Left lung (tissue), 10 donors: ENCODE results near the gene DNMT3A. TPM values are rescaled to one million over a fixed set of nuclear protein-coding genes. Genes with fewer than 3 reads are reported as not detected.

Source experiments
- ATAC-seq: fragments of 200-7000 bp; cut with Tn5 transposase; one replicate; pipeline ENCODE4 v1.9.1; 2020; ENCODE audit warnings: moderate library complexity
- DNase-seq, 4 donors: peaks; one replicate each; pipeline ENCODE4 v3.0.0-alpha.2; 2013 to 2020
- H3K27ac ChIP-seq, 2 donors: fragments of 200-600 bp; sonication (generic) in 1 of 2; one replicate each; pipeline versions ENCODE4 v1.5.0 to v1.8.0; 2020 to 2021
- H3K27me3 ChIP-seq, 2 donors: fragments of 200-600 bp; sonication (generic) in 1 of 2; one replicate each; pipeline versions ENCODE4 v1.5.0 to v1.8.0; 2020 to 2021
- H3K36me3 ChIP-seq, 2 donors: fragments of 200-600 bp; sonication (generic) in 1 of 2; one replicate each; pipeline versions ENCODE4 v1.5.0 to v1.8.0; 2020 to 2021
- H3K4me1 ChIP-seq, 2 donors: fragments of 200-600 bp; one replicate each; pipeline ENCODE4 v1.8.0; 2021
- H3K4me3 ChIP-seq, 2 donors: fragments of 200-600 bp; sonication (generic) in 1 of 2; one replicate each; pipeline versions ENCODE4 v1.5.0 to v1.8.0; 2020 to 2021; ENCODE audit warnings: mild to moderate bottlenecking in 1 of 2
- H3K9me3 ChIP-seq, 2 donors: fragments of 200-600 bp; sonication (generic) in 1 of 2; one replicate each; pipeline versions ENCODE4 v1.5.0 to v1.8.0; 2020 to 2021
- intact Hi-C, 2 donors: fragments of 100-400 bp; cut with DNase I; formaldehyde crosslinking; loops; one replicate each; pipeline versions ENCODE4 v1.11.2 to v1.14.2; 2022
- polyA plus RNA-seq, 6 donors: library from polyadenylated mRNA; unstranded; fragments of 120-200 nt; gene quantifications; one replicate each; pipeline ENCODE4 v1.2.1, GENCODE V29; 2013; ENCODE audit not compliant: insufficient read length in 6 of 6
- total RNA-seq, 2 donors: library from RNA; stranded (reverse); fragmentation: NEBNext Ultra II Directional; extraction: Animal tissue kit (Norgen Biotek cat#: 25700); gene quantifications; one replicate each; pipeline ENCODE4 v1.2.1, GENCODE V29; 2021
- TF ChIP-seq, protein P1 (sequence below), 2 donors: fragments of 200-600 bp; sonication (generic) in 1 of 2; IDR thresholded peaks; one replicate each; pipeline versions ENCODE4 v1.5.0 to v1.8.0; 2021; ENCODE audit warnings: antibody characterized with exemption in 2 of 2
- donor health status: DM: no; HTN: yes; CAD: no.
- donor health status: DM: no; HTN: no; CAD: no.

The DNMT3A gene
- total and polyA plus RNA-seq, 8 donors: 37.5 to 123 (median 100) TPM

DNA sequence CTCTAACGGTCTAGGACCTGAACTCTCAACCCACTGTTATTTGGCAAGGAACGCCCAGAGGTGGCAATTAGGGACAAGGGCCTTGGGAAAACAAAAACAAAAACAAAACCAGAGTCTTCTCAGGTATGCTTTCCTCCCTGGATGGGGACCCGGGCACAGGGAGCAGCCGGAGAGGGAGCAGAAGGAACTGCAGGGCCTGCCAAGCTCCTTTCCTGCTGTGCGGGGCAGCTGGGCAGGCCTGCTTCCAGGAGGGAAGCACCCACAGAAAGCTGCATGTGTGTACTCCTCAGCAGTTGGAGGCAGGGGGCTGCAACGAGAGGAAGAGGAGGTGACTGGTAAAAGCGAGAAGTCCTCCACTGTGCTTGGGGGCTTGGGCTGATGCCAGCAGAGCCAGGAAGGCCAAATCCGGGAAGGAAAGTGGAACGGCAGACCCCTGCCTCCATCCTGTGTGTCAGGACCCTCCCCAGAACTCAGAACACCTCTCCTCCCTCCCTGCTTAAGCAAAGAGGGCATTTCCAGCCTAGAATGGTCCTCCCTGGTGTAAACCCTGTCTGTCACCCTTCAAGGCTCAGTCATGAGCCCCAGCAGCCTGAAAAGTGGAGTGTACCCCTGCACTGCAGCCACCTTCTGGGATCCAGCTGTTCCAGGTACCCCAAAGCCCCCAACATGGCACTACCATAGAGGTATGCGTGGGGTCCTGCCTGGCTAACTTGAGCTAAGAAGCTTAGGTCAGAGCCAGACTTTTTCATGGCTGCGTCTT, 56.3 kb downstream of the DNMT3A start:
- no peaks in the 10 kb centered on the region for H3K27me3 ChIP-seq
- H3K4me1 ChIP-seq: peaks cover 0 to 20% of the 10 kb centered on the region in 2 donors
- H3K9me3 ChIP-seq: no peaks in the 10 kb centered on the region
- TF ChIP-seq, protein P1, sequence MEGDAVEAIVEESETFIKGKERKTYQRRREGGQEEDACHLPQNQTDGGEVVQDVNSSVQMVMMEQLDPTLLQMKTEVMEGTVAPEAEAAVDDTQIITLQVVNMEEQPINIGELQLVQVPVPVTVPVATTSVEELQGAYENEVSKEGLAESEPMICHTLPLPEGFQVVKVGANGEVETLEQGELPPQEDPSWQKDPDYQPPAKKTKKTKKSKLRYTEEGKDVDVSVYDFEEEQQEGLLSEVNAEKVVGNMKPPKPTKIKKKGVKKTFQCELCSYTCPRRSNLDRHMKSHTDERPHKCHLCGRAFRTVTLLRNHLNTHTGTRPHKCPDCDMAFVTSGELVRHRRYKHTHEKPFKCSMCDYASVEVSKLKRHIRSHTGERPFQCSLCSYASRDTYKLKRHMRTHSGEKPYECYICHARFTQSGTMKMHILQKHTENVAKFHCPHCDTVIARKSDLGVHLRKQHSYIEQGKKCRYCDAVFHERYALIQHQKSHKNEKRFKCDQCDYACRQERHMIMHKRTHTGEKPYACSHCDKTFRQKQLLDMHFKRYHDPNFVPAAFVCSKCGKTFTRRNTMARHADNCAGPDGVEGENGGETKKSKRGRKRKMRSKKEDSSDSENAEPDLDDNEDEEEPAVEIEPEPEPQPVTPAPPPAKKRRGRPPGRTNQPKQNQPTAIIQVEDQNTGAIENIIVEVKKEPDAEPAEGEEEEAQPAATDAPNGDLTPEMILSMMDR (IDR thresholded peaks at IDR 0.05): no peak
- intact Hi-C loops: no loop called here
- H3K36me3 ChIP-seq: peaks cover 0 to 11% of the 10 kb centered on the region in 2 donors
- no peak overlapping the region for H3K4me3 ChIP-seq
- DNase-seq: no peak
- ATAC-seq: no peak
- H3K27ac ChIP-seq: peak overlapping the region; percentile 26 to 59

DNA sequence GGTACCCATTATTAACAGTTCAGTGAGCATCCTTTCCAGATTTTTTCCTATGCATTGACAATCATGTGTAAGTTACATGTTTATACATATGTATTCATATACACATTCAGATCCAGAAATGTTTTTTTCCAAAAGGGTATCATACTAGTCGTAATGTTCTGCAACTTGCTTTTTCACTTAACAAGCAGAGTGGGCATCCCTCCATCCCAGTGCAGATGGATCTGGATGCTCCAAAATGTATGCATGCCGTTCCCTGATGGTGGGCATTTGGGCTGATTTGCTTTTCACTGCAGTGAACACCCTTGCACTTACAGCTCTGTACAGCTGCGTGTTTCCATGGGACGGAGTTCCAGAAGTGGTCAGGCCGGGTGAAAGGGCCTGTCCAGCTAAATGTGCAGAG, 57.0 kb downstream of the DNMT3A start:
- H3K9me3 ChIP-seq: no peaks in the 10 kb centered on the region
- no peaks in the 10 kb centered on the region for H3K27me3 ChIP-seq
- peaks cover 0 to 20% of the 10 kb centered on the region in 2 donors for H3K4me1 ChIP-seq
- TF ChIP-seq, protein P1 (IDR thresholded peaks at IDR 0.05): no peak
- intact Hi-C loops: no loop called here
- H3K27ac ChIP-seq: no peak overlapping the region
- peaks cover 0 to 11% of the 10 kb centered on the region in 2 donors for H3K36me3 ChIP-seq
- H3K4me3 ChIP-seq: no peak overlapping the region
- ATAC-seq: no peak
- DNase-seq: no peak

DNA sequence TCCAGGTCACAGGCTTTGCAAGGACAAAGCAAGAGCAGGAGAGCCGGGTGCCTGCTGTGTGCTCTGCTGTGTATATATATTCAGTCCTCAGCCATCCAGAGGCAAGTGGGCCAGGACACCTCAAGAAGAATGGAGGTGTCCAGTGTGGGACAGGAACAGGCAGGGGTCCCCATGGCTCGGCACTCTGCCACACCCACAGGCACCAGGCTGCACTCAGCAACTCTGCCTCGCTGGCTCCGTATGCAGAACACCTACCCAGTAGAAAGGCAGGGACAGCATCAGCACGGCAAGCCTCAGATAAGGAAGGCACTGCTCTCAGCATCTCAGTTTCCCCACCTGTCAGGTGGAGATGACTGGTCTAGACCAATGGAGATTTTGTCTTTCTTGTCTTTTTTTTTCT, 57.8 kb downstream of the DNMT3A start:
- TF ChIP-seq, protein P1 (IDR thresholded peaks at IDR 0.05): no peak
- no peaks in the 10 kb centered on the region for H3K27me3 ChIP-seq
- DNase-seq (no peak), ATAC-seq (no peak)
- intact Hi-C loops: no loop called here
- peaks cover 6 to 29% of the 10 kb centered on the region in 2 donors for H3K4me1 ChIP-seq
- H3K27ac ChIP-seq: no peak overlapping the region
- H3K9me3 ChIP-seq: no peaks in the 10 kb centered on the region
- no peak overlapping the region for H3K4me3 ChIP-seq
- H3K36me3 ChIP-seq: peaks cover 0 to 11% of the 10 kb centered on the region in 2 donors

DNA sequence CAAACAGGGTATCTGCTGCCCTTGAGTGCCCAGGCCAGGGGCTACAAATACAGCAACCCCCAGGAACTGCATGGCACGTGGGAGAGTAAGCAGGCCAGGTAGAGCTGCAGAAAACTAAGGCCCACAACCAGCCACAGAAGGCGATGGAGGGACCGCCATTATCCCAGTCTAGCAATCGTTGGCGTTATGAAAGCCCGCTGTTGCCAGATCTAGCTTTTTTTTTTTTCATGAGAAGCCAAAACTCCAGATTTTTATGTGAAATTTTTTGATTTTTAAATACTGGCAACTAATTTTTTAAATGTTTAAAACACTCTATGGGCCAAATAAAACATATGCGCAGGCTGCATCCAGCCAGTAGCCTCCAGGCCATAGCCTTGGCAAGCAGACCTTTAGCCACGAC, 59.8 kb downstream of the DNMT3A start:
- Histone ChIP-seq H3K27me3 (no peaks in the 10 kb centered on the region), H3K27ac (no peak overlapping the region), H3K9me3 (no peaks in the 10 kb centered on the region), H3K4me3 (no peak overlapping the region), H3K36me3 (peaks cover 0 to 11% of the 10 kb centered on the region in 2 donors), H3K4me1 (peaks cover 11 to 47% of the 10 kb centered on the region in 2 donors)
- ATAC-seq: no peak
- DNase-seq: no peak
- intact Hi-C loops: no loop called here
- TF ChIP-seq, protein P1 (IDR thresholded peaks at IDR 0.05): no peak

DNA sequence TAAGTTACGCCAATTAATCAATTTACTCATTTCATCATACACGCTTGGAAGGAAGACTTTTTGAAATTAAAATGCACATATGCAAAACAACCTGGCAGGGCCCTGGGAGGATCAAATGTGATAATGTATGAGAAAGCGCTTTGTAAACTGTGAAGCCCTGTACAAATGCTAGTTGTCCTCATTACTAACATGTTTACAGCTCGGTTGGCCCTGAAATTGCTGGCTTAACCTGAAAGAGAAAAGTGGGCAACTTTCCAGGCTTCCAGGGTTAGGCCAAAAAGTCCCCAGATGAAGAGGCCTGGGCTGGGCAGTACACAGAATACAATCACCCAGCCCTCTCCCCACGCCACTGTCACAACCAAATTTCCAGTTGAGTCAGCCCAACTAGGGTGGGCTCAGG, 60.2 kb downstream of the DNMT3A start:
- Histone ChIP-seq H3K4me3 (no peak overlapping the region), H3K36me3 (peaks cover 0 to 11% of the 10 kb centered on the region in 2 donors), H3K27me3 (no peaks in the 10 kb centered on the region), H3K4me1 (peaks cover 11 to 51% of the 10 kb centered on the region in 2 donors), H3K27ac (no peak overlapping the region), H3K9me3 (no peaks in the 10 kb centered on the region)
- intact Hi-C loops: no loop called here
- DNase-seq (no peak), ATAC-seq (no peak)
- TF ChIP-seq, protein P1 (IDR thresholded peaks at IDR 0.05): no peak
